IPS DF 4.7 (cell line): Measurements from ENCODE around the gene CFAP68.
"Not testable (repeated sequence)": the region's sequence is repeated elsewhere in the genome, so short reads cannot be mapped to it uniquely, and the experiment has no call there.

Experiments used
- DNase-seq: peaks from one replicate; pipeline ENCODE4 v3.0.0-alpha.2; 2013; ENCODE audit warnings: low spot score; ENCODE audit errors: extremely low read depth

Gene CFAP68

DNA sequence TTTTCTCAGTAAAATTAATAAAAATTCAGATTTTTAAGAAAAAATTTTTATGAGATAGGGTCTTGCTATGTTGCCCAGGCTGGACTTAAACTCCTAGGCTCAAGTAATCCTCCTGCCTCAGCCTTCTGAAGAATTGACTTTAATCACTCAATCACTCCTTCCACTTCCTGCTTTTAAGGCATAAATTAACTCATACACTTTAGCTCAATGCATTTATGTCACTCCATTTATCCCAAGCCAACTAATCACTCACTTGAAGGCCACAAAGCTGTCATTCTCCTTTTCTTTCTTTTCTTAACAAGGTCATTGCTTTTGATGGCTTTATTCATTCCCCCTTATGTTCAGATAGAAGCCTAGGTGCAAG, 8.8 kb upstream of the CFAP68 start:
- DNase-seq = no peak

- no peak for DNase-seq
Observed at GRCh38 chr11:111870886-111871692, 8.3 kb upstream of the CFAP68 start, which contains the start of gene ALG9. ALG9 (minus strand) TSS chr11:111871581; CDS start chr11:111871482, 99 bp downstream.

DNA sequence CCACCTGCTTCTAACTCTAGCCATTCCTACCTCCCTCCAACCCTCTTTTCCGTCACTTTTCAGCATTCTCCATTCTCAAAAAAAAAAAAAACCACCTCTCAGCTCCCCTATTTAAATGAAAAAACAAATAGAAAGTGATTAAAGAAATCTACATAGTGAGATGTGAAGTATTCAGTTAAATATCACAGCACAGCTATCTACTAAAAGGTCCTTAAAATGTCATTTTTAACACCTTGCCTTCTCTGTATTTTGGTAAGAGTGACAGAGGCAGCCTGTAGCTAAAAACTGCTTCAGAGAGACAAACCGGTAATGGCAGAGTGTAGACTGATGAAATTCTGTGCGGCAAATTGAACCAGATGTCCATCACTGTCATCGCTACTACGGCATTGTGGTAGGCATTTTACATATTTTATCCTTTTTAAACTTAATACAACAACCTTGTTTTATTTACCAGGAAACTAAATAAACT, 7.6 kb upstream of the CFAP68 start:
- no peak for DNase-seq

GRCh38 chr11:111878385-111878848, 924 bp upstream of the CFAP68 start:
- no peak for DNase-seq

GRCh38 chr11:111879637-111879960, 258 bp downstream of the CFAP68 start:
- no peak for DNase-seq

DNA sequence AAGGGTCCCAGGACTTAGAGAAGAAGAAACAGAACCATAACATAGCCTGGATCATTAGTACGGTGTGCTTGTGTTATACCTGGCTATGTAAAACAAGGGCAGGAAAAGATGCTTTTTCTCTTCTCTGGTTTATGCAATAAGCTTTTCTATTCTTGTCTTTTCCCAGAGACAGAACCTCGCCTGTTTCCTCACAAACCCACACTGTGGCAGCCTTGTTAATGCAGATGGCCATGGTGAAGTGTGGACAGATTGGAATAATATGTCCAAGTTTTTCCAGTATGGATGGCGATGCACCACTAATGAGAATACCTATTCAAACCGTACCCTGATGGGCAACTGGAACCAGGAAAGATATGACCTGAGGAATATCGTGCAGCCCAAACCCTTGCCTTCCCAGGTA, 2.9 kb downstream of the CFAP68 start:
- DNase-seq = no peak

DNA sequence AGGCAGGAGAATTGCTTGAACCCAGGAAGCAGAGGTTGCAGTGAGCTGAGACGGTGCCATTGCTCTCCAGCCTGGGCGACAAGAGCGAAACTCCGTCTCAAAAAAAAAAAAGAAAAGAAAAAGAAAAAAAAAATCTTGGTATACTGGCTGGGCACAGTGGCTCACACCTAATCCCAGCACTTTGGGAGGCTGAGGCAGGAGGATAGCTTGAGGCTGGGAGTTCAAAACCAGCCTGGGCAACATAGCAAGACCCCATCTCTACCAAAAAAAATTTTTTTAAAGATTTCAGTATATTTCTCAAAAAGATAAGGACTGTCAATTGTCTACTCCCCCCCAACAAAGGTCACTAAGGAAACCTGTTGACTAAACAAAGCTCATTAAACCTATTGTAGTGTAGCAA, 5.7 kb downstream of the CFAP68 start:
- not testable (repeated sequence) for DNase-seq

DNA sequence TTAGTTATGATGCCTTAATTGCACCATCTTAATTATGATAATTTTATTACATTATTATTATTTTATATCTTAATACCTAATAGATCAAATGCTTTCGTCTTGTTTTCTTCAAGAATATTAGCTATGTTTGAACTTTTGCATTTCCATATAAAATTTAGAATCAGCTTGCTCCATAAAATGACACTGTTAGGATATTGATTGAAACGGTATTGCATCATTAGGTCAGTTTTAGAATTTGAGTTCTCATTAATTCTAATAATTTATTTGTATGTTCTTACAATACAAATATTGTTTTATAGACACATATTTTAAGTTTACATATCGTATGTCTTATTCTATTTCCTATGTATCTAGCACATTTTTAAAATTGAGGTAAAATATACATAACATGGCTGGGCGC, 6.7 kb downstream of the CFAP68 start:
- DNase-seq = no peak

- no peak for DNase-seq
Observed at GRCh38 chr11:111886844-111887243, 7.5 kb downstream of the CFAP68 start.

DNA sequence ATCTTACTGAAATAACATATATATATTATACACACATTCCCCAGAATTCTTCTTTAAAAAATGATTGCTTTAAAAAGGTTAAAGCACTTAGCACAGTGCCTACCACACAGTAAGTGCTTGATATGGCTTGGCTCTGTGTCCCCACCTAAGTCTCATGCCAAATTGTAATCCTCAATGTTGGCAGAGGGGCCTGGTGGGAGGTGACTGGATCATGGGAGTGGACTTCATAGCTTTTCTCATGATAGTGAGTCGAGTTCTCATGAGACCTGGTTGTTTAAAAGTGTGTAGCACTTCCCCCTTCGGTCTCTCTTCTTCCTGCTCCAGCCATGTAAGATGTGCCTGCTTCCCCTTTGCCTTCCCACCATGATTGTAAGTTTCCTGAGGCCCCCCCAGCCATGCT, 26.1 kb downstream of the CFAP68 start:
- no peak for DNase-seq

GRCh38 chr11:111906680-111907079, 27.3 kb downstream of the CFAP68 start:
- DNase-seq = no peak

GRCh38 chr11:111908639-111909305, 29.4 kb downstream of the CFAP68 start:
- DNase-seq = no peak

DNA sequence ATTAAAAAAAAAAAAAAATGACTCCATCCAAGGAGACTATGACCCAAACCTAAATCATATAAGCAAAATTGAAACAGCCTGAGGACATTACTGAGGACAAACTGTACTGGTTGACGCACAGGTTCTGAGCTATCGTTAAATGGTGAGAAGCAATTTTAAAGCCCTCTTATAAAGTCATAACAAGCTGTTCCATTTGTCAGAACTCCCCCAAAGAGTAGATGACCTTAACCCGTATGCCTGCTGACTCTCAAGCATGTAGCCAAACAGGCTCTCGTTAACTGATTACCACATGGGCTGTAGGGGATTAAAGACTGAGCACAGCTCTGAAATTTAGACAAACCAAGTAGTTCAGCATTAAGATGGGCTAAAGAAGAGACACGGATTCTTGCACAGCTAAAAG, 30.0 kb downstream of the CFAP68 start:
- no peak for DNase-seq

DNA sequence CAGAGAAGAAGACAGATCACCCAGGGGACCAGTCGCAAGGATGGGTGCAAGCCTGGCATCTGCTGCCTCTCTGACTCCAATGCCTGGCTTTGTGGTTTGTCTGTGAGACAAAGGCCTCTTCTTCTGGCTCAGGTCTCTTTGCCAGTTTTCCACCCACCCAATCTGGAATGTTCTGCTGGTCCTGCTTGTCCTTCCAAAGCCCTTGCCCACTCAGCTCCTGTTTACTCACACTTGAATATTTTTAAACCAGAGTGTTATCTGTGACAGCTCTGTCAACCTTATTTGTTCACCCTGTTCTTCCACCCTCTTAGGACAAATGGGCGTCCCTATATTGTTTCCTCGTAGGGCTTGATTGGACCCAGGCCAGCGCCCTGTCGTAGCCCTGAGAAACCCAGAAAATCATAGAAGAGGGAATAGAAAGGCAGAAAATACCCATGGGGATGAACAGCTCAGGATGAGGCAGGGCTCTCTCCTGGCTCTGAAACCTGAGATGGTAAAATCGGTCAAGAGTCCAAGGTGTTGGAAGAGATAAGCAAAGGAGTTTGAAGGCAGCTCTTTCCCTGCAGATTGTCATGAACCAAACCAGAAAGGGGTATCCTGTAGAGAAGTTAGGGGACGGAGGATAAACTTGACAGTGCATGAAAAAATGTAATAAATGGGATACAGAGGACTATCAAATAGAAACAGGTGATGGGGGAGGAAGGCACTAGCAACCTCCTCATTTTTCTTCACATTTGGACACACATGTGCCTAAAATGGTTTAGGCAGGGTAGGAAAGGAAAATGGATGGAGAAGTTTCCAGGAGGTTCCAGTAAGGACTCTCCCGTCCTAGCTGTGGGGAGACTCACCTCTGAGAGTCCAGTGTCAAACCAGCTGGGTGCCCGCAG, 31.6 kb downstream of the CFAP68 start:
- no peak for DNase-seq

DNA sequence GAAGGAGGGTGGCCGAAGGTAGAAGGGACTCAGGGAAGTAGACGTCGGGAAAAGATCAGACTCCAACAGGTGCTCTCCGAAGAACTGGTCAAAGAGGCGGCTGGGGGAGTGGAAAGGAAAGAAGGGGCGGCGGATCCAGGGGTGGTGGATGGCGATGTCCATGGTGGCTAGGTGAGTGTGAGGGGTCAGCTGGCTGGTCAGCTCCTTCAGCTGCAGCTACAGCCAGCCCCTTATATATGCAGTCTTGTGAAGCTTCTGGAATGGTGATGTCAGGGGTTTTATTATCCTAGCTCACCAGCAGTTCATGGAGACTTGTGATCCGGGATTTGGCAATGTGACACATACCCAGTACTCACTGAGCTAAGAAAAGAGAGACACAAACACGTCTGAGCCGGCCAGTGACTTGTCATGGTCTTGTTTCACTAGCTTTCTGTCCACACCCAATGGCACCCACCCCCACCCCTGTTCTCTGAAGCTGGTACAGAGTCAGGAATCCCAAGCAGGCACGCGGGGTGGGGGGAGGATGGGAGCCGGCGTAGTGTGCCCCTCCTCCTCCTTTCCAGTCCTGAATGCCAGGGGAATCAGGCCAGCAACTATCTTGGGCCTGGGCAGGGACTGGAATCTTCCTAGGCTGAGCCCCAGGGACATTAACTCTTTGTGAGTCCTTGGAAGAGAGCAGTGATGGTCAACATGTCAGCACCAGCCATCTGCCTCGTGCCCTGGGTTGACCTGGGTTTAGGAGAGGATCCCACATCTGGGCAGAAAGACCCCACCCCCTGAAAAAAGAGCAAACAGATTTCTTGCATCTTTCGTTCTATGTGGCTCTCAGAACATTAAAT, 32.4 kb downstream of the CFAP68 start, which contains the start of gene CRYAB:
TSS of gene CRYAB (minus strand) at position 208 of the 839 bp plus-strand sequence. CDS start at position 162, 46 bp downstream.
- DNase-seq = no peak

DNA sequence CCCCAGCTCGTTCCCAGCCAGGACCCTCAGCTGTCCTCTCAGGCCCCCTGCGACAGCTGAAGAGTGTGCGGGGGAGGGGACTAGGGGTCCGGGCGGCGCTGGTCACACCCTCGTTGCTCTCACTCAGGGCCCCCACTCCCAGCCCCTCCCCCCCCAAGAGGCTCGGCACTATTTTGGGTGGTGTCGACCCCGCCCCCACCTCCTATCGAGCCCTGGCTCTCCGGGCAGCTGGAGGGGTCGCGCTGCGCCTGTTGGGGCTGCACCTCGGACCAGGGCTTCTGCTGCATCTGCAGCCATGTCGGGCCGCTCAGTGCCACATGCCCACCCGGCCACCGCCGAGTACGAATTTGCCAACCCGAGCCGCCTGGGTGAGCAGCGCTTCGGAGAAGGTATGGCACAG, 33.2 kb downstream of the CFAP68 start, which contains the start of gene HSPB2:
TSS of gene HSPB2 (plus strand) at position 200 of the 400 bp plus-strand sequence. CDS start at position 296, 96 bp downstream.
- DNase-seq = no peak

DNA sequence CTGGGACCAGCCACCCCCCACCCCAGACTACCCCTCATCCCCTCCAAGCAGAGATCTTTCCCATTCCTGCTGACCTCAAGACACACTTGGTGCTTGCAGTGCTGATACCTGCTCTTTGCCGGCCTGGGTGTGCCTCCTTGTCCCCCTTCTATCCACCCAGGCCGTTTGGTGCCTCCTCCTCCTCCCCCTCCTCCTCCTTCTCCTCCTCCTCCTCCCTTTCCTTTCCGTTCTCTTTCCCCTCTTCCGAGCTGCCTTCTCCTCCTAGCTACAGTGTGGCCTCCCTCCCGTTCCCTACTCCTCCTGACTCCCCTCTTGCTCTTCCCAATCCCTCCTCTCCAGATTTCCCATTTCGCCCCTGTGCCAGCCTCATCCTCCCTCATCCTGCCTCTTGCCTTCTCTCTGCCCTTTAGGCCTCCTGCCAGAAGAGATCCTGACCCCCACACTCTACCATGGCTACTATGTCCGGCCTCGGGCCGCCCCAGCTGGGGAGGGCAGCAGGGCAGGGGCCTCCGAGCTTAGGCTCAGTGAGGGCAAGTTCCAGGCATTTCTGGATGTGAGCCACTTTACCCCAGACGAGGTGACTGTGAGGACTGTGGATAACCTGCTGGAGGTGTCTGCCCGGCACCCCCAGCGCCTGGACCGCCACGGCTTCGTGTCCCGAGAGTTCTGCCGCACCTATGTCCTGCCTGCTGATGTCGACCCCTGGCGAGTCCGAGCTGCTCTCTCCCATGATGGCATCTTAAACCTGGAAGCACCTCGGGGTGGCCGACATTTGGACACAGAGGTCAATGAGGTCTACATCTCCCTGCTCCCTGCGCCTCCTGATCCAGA, 33.9 kb downstream of the CFAP68 start:
- no peak for DNase-seq

GRCh38 chr11:111913997-111914396, 34.7 kb downstream of the CFAP68 start:
- DNase-seq = no peak

DNA sequence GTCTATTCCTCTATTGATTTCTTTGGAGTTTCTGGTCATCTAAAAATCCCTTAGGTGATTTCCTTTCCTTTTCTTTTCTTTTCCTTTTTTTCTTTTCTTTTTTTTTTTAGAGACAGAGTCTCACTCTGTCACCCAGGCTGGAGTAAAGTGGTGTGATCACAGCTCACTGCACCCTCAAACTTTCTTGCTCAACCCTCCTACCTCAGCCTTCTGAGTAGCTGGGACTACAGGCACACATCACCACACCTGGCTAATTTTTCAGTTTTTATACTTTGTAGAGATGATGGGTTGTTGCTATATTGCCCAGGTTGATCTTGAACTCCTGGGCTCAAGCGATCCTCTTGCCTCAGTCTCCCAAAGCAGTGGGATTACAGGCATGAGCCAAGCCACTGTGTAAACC, 37.4 kb downstream of the CFAP68 start:
- no peak for DNase-seq

DNA sequence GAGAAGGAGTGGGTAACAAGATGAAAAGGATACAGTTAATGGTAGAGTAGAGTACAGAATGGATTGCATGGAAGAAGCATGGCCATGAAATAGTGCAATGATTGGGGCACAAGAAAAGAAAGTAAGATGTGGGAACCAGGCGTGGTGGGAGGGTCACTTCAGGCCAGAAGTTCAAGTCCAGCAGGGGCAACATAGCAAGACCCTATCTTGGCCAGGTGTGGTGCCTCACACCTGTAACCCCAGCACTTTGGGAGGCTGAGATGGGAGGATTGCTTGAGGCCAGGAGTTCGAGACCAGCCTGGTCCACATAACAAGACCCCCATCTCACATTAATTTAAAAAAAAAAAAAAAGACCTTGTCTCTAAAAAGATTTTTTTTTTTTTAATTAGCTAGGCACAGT, 38.0 kb downstream of the CFAP68 start:
- no peak for DNase-seq
